Activated B cell treated with CpG ODN at 0.5 μM for 24 hours (primary cell): ENCODE measurements around the gene CRIP2. TPM values are rescaled to one million over a fixed set of nuclear protein-coding genes. Genes with fewer than 3 reads are reported as not detected.

ENCODE experiments used
- ATAC-seq: fragments of 200-7000 bp; cut with Tn5 transposase; one replicate; pipeline ENCODE4 v1.10.0; 2021; ENCODE audit warnings: low read depth, mild to moderate bottlenecking, moderate library complexity
- CTCF ChIA-PET: fragments of 350-600 bp; sonication (Branson Sonifier 250); formaldehyde crosslinking; loops from one replicate; lab custom pipeline; 2021; ENCODE audit warnings: antibody characterized with exemption; lab: Charles Lee
- POLR2A ChIA-PET: fragments of 350-600 bp; sonication (Branson Sonifier 250); formaldehyde crosslinking; loops from one replicate; lab custom pipeline; 2021; ENCODE audit warnings: antibody characterized with exemption; lab: Charles Lee
- DNase-seq: peaks from one replicate; pipeline ENCODE4 v3.0.0; 2022
- H3K27ac Mint-ChIP-seq: one replicate; pipeline ENCODE4 v1.8.0; 2020; ENCODE audit warnings: mixed read lengths
- H3K27me3 Mint-ChIP-seq: one replicate; pipeline ENCODE4 v1.8.0; 2021; ENCODE audit warnings: mixed read lengths
- H3K36me3 Mint-ChIP-seq: one replicate; pipeline ENCODE4 v1.8.0; 2021; ENCODE audit warnings: low read depth, mixed read lengths
- H3K4me1 Mint-ChIP-seq: one replicate; pipeline ENCODE4 v1.8.0; 2021; ENCODE audit warnings: mixed read lengths
- H3K4me3 Mint-ChIP-seq: one replicate; pipeline ENCODE4 v1.8.0; 2020; ENCODE audit warnings: mild to moderate bottlenecking, mixed read lengths
- H3K9me3 Mint-ChIP-seq: one replicate; pipeline ENCODE4 v1.8.0; 2020; ENCODE audit warnings: mixed read lengths
- CTCF ChIP-seq: fragments of 200-600 bp; IDR thresholded peaks from one replicate; pipeline ENCODE4 v1.8.0; 2022; ENCODE audit warnings: antibody characterized with exemption, mild to moderate bottlenecking
- intact Hi-C: fragments of 100-400 bp; cut with micrococcal nuclease; formaldehyde crosslinking; loops from one replicate; pipeline ENCODE4 v1.15.1; 2024
- total RNA-seq: library from RNA; stranded (reverse); gene quantifications from 2 replicates; pipeline ENCODE4 v1.2.3, GENCODE V29; 2022

CRIP2 gene
- total RNA-seq, 1 donor from 2014 or later: 3.0 TPM

GRCh38 chr14:105470350-105471296 lies 4.0 kb upstream of the CRIP2 start:
- H3K4me3 Mint-ChIP-seq: no peak overlapping the region
- no peaks in the 10 kb centered on the region for H3K27me3 Mint-ChIP-seq
- H3K4me1 Mint-ChIP-seq: peaks cover 15% of the 10 kb centered on the region
- no peak for ATAC-seq
- DNase-seq: no peak
- no peak for TF ChIP-seq CTCF
- POLR2A ChIA-PET: interaction anchor here (1.4 to 1.8 kb wide), 2 partner anchors 10 to 19 kb away, joined by 6 to 8 read pairs; no protein-coding TSS in a partner anchor
- intact Hi-C loops: no loop called here
- H3K36me3 Mint-ChIP-seq: peaks cover 10% of the 10 kb centered on the region
- CTCF ChIA-PET: interaction anchor here (1.1 to 2.9 kb wide), 3 partner anchors 10 to 19 kb away, joined by 3 to 14 read pairs (median 9); no protein-coding TSS in a partner anchor
- H3K9me3 Mint-ChIP-seq: no peaks in the 10 kb centered on the region
- H3K27ac Mint-ChIP-seq: no peak overlapping the region

DNA sequence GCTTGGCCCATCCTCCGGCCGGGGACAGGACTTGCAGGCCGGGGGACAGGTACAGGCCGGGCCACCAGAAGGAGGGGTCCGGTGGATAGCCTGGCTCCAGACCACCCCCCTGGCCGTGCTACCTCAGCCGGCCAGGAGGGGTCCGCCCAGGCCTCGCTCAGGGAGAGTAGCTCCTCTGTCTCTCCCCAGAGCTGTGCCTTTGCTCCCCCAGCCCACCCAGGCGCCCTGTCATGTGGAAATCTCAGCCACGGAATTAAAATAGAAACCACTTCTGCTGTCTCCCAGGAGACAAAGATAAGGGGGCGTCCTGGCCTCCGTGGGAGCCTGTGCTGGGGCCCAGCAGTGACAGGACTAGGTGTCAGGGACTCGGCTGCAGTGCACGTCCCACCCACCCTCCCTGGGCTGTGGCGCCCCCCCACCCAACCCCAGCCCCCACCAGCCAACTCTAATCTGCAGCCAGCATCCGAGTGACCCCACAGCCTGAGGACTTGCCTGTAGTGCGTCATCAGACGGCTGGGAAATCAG lies 3.3 kb upstream of the CRIP2 start:
- no peak for TF ChIP-seq CTCF
- POLR2A ChIA-PET: interaction anchor here (1.4 to 1.8 kb wide), 2 partner anchors 10 to 18 kb away, joined by 6 to 8 read pairs; no protein-coding TSS in a partner anchor
- Mint-ChIP-seq H3K27me3 (no peaks in the 10 kb centered on the region), H3K4me1 (peaks cover 22% of the 10 kb centered on the region), H3K4me3 (no peak overlapping the region), H3K36me3 (peaks cover 10% of the 10 kb centered on the region), H3K27ac (no peak overlapping the region), H3K9me3 (no peaks in the 10 kb centered on the region)
- intact Hi-C loops: no loop called here
- no peak for DNase-seq
- CTCF ChIA-PET: interaction anchor here (1.1 to 2.9 kb wide), 3 partner anchors 9 to 18 kb away, joined by 3 to 14 read pairs (median 9); no protein-coding TSS in a partner anchor
- ATAC-seq: no peak

DNA sequence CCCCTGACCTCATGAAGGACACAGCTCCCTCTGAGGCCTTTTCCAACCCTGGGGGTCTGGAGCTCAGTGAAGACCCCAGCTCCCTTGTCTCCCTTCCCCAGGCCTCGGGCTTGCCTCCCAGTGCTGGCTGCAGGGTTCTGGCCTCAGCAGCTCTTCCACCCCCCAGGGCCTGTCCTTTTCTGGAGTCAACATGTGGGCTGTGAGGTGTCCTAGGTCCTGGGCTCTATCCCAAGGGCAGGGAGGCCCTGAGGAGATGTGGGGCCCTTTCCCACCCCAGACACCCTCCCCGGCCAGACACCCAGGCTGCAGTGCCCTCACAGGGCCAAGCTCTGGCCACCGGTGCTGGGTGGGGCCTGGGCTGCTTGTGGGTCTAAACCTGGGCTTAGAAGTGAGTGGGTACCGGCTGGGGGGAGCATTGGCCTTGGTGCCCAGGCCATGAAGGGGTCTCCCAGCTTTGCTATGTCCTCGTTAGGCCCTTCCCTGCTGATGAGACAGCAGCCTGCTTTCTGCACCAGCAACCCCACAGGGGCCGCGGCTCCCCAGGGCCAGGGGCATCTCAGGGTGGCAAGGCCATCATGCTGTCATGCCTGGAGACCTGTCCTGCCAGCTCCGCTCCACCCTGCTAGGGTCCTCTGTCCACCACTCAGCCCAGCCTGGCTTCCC lies 2.7 kb upstream of the CRIP2 start:
- DNase-seq (no peak), ATAC-seq (no peak)
- Mint-ChIP-seq H3K27ac (no peak overlapping the region), H3K27me3 (no peaks in the 10 kb centered on the region), H3K4me1 (peaks cover 26% of the 10 kb centered on the region), H3K9me3 (no peaks in the 10 kb centered on the region), H3K4me3 (no peak overlapping the region), H3K36me3 (peaks cover 10% of the 10 kb centered on the region)
- CTCF ChIA-PET: interaction anchor here (0.7 to 2.9 kb wide), 4 partner anchors 8 to 18 kb away, joined by 3 to 14 read pairs (median 6); no protein-coding TSS in a partner anchor
- no peak for TF ChIP-seq CTCF
- intact Hi-C loops: no loop called here
- POLR2A ChIA-PET: interaction anchor here (1.8 kb wide), 1 partner anchor 18 kb away, joined by 8 read pairs; no protein-coding TSS in a partner anchor

- intact Hi-C loops: no loop called here
- no peak overlapping the region for H3K4me3 Mint-ChIP-seq
- POLR2A ChIA-PET: no interaction called here
Observed at GRCh38 chr14:105472486-105472991, 2.1 kb upstream of the CRIP2 start.

More at GRCh38 chr14:105472486-105472991, 2.1 kb upstream of the CRIP2 start:
- TF ChIP-seq CTCF: no peak
- CTCF ChIA-PET: interaction anchor here (0.7 kb wide), 1 partner anchor 17 kb away, joined by 3 read pairs; no protein-coding TSS in a partner anchor
- H3K36me3 Mint-ChIP-seq: peaks cover 8% of the 10 kb centered on the region
- H3K4me1 Mint-ChIP-seq: peaks cover 32% of the 10 kb centered on the region
- peaks cover 3% of the 10 kb centered on the region for H3K27me3 Mint-ChIP-seq
- no peaks in the 10 kb centered on the region for H3K9me3 Mint-ChIP-seq
- no peak for DNase-seq
- no peak for ATAC-seq
- no peak overlapping the region for H3K27ac Mint-ChIP-seq
